PFSK-1 (cell line): Measurements from ENCODE around the gene BRPF3.

Source experiments
- FOXP2 ChIP-seq: optimal IDR thresholded peaks from 2 replicates; pipeline ENCODE3; 2011; ENCODE audit warnings: borderline replicate concordance, control low read depth, inconsistent platforms; ENCODE audit not compliant: insufficient read depth; ENCODE audit errors: extremely low read length, extremely low read depth
- POLR2AphosphoS5 ChIP-seq: IDR thresholded peaks from 2 replicates; pipeline ENCODE4 v1.6.1; 2012; ENCODE audit warnings: low read depth, mild to moderate bottlenecking, control low read depth, low read length, moderate library complexity
- REST ChIP-seq, 2 experiments: IDR thresholded peaks; 2 replicates each; pipeline versions ENCODE4 v1.6.1 to v1.8.0; 2011 to 2012; ENCODE audit warnings: low read depth in 2 of 2, low read length in 2 of 2, control low read depth in 1 of 2, inconsistent platforms in 1 of 2, mild to moderate bottlenecking in 1 of 2, moderate library complexity in 1 of 2; ENCODE audit not compliant: insufficient read depth in 1 of 2
- SIN3A ChIP-seq: IDR thresholded peaks from 2 replicates; pipeline ENCODE4 v1.6.1; 2012; ENCODE audit warnings: mild to moderate bottlenecking, low read length, moderate library complexity, borderline replicate concordance; ENCODE audit not compliant: insufficient read depth
- TAF1 ChIP-seq: IDR thresholded peaks from 2 replicates; pipeline ENCODE4 v1.6.1; 2012; ENCODE audit warnings: low read length, control low read depth, borderline replicate concordance; ENCODE audit not compliant: insufficient read depth

The BRPF3 gene

GRCh38 chr6:36243562-36244212, 47.1 kb downstream of the BRPF3 start:
- TF ChIP-seq POLR2AphosphoS5 (no peak), REST (IDR thresholded peaks at IDR 0.05; ENCODE audit: insufficient read depth in 1 of 2, low read depth in 2 of 2, low read length in 2 of 2) (no peak), FOXP2 (no peak), SIN3A (no peak), TAF1 (no peak)

GRCh38 chr6:36244641-36245280, 48.2 kb downstream of the BRPF3 start:
- TF ChIP-seq TAF1 (no peak), POLR2AphosphoS5 (no peak), SIN3A (no peak), REST (IDR thresholded peaks at IDR 0.05; ENCODE audit: insufficient read depth in 1 of 2, low read depth in 2 of 2, low read length in 2 of 2) (no peak), FOXP2 (no peak)

- TF ChIP-seq SIN3A, result no peak
- no peak for TF ChIP-seq REST (IDR thresholded peaks at IDR 0.05; ENCODE audit: insufficient read depth in 1 of 2, low read depth in 2 of 2, low read length in 2 of 2)
- no peak for TF ChIP-seq POLR2AphosphoS5
- TF ChIP-seq FOXP2, result no peak
- no peak for TF ChIP-seq TAF1
These were observed 49.1 kb downstream of the BRPF3 start for GRCh38 chr6:36245572-36246061.

GRCh38 chr6:36246506-36247268, 50.1 kb downstream of the BRPF3 start:
- no peak for TF ChIP-seq POLR2AphosphoS5
- TF ChIP-seq SIN3A, result no peak
- TF ChIP-seq FOXP2, result no peak
- no peak for TF ChIP-seq REST (IDR thresholded peaks at IDR 0.05; ENCODE audit: insufficient read depth in 1 of 2, low read depth in 2 of 2, low read length in 2 of 2)
- no peak for TF ChIP-seq TAF1
